ENCODE data around the gene PSTPIP1.
A peak's percentile ranks its signal among the peaks of the same experiment; 100 is the strongest.

The PSTPIP1 gene

GRCh38 chr15:76986743-76987142 lies 8.2 kb upstream of the PSTPIP1 start:
- TF ChIP-seq CTCF (IDR thresholded peaks at IDR 0.05; ENCODE audit: low read depth, low read length, missing control alignments), result no peak
- H3K4me3 ChIP-seq (ENCODE audit: low read depth, low read length), result no peak overlapping the region
- DNase-seq (ENCODE audit: low read depth), result no peak

DNA sequence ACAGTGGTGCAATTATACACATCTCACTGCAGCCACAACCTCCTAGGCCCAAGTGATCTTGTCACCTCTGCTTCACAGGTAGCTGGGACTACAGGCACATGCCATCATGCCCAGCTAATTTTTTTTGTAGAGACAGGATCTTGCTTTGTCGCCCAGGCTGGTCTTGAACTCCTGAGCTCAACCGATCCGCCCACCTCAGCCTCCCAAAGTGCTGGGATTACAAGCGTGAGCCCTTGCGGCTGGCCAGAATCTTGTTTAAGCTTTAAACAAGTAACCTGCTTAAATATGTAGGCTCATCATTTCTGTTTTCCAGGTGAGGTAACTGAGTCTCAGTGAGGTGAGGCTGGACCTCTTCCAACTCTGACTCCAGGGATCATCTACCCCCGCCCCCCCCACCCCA lies 7.7 kb upstream of the PSTPIP1 start:
- no peak for TF ChIP-seq CTCF (IDR thresholded peaks at IDR 0.05; ENCODE audit: low read depth, low read length, missing control alignments)
- DNase-seq (ENCODE audit: low read depth), result no peak
- no peak overlapping the region for H3K4me3 ChIP-seq (ENCODE audit: low read depth, low read length)

GRCh38 chr15:76987896-76988860 lies 6.7 kb upstream of the PSTPIP1 start:
- DNase-seq (ENCODE audit: low read depth), result peak; percentile 92
- peak overlapping the region; percentile 26 for H3K4me3 ChIP-seq (ENCODE audit: low read depth, low read length)
- TF ChIP-seq CTCF (IDR thresholded peaks at IDR 0.05; ENCODE audit: low read depth, low read length, missing control alignments), result no peak

- H3K4me3 ChIP-seq (ENCODE audit: low read depth, low read length), result peak overlapping the region; percentile 8; the same call in 1 of the 2 replicates
- no peak for TF ChIP-seq CTCF (IDR thresholded peaks at IDR 0.05; ENCODE audit: low read depth, low read length, missing control alignments)
- DNase-seq (ENCODE audit: low read depth), result no peak
Observed at GRCh38 chr15:76988867-76989780, 5.8 kb upstream of the PSTPIP1 start.

DNA sequence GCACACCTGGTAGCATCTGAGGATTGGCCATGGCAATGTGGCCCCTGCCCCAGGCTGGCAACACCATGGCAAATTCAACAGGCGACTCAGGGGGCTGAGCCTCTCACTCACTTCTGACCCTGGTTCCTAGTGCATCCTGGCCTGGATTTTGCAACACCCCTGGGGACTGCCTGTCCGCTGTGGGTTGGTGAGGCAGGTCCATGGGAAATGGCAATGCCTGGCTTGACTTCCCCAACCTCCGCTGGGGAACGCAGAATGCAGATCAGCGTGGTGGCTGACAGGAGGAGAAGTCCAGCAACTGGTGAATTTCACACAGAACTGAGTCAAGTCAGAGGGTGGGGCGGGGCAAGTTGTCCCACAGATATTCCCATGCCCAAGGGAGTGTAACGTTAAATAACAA lies 3.9 kb upstream of the PSTPIP1 start:
- TF ChIP-seq CTCF (IDR thresholded peaks at IDR 0.05; ENCODE audit: low read depth, low read length, missing control alignments), result no peak
- H3K4me3 ChIP-seq (ENCODE audit: low read depth, low read length), result no peak overlapping the region
- DNase-seq (ENCODE audit: low read depth), result no peak

- no peak overlapping the region for H3K4me3 ChIP-seq (ENCODE audit: low read depth, low read length)
- no peak for TF ChIP-seq CTCF (IDR thresholded peaks at IDR 0.05; ENCODE audit: low read depth, low read length, missing control alignments)
- DNase-seq (ENCODE audit: low read depth), result no peak
Observed at GRCh38 chr15:76991741-76992645, 2.9 kb upstream of the PSTPIP1 start.

Measured in GM12864 (cell line).